MM.1S (cell line): ENCODE data around the gene DCP2.

ENCODE experiments used
- DNase-seq: peaks from one replicate; pipeline ENCODE4 v3.0.0-alpha.2; 2015
- H2AFZ ChIP-seq: fragments of 300-600 bp; sonication (generic); 2 replicates; pipeline ENCODE4 v1.6.0; 2016; ENCODE audit warnings: antibody characterized with exemption, low read length
- H3F3A ChIP-seq: fragments of 300-600 bp; sonication (generic); 2 replicates; pipeline ENCODE4 v1.6.1; 2016; ENCODE audit warnings: mild to moderate bottlenecking, antibody characterized with exemption, low read length, moderate library complexity, mixed read lengths; ENCODE audit not compliant: insufficient read depth
- H3K27ac ChIP-seq: fragments of 300-600 bp; sonication (generic); 2 replicates; pipeline ENCODE4 v1.5.1; 2016; ENCODE audit warnings: mild to moderate bottlenecking, low read length
- H3K27me3 ChIP-seq: fragments of 300-600 bp; sonication (generic); replicated peaks from 2 replicates; pipeline ENCODE4 v1.6.0; 2016; ENCODE audit warnings: low read length; ENCODE audit not compliant: insufficient read depth
- H3K36me3 ChIP-seq: fragments of 300-600 bp; sonication (generic); replicated peaks from 2 replicates; pipeline ENCODE4 v1.6.1; 2016; ENCODE audit warnings: mild to moderate bottlenecking, low read length, mixed read lengths; ENCODE audit not compliant: insufficient read depth
- H3K4me1 ChIP-seq: fragments of 300-600 bp; sonication (generic); 2 replicates; pipeline ENCODE4 v1.6.1; 2016; ENCODE audit warnings: low read length, mixed read lengths
- H3K4me2 ChIP-seq: fragments of 300-600 bp; sonication (generic); 2 replicates; pipeline ENCODE4 v1.6.0; 2016; ENCODE audit warnings: low read depth, low read length
- H3K4me3 ChIP-seq: fragments of 300-600 bp; sonication (generic); 2 replicates; pipeline ENCODE4 v1.5.1; 2016; ENCODE audit warnings: low read length, mixed read lengths
- H3K79me2 ChIP-seq: fragments of 300-600 bp; sonication (generic); 2 replicates; pipeline ENCODE4 v1.6.1; 2016; ENCODE audit warnings: mixed run types, low read length, mixed read lengths
- H3K9ac ChIP-seq: fragments of 300-600 bp; sonication (generic); 2 replicates; pipeline ENCODE4 v1.6.1; 2016; ENCODE audit warnings: low read length, mixed read lengths
- H3K9me2 ChIP-seq: fragments of 300-600 bp; sonication (generic); replicated peaks from 2 replicates; pipeline ENCODE4 v1.6.1; 2016; ENCODE audit warnings: mild to moderate bottlenecking, low read length, mixed read lengths; ENCODE audit not compliant: insufficient read depth
- H3K9me3 ChIP-seq: fragments of 300-600 bp; sonication (generic); replicated peaks from 2 replicates; pipeline ENCODE4 v1.6.1; 2016; ENCODE audit warnings: mild to moderate bottlenecking, low read length, mixed read lengths; ENCODE audit not compliant: insufficient read depth
- H4K20me1 ChIP-seq: fragments of 300-600 bp; sonication (generic); 2 replicates; pipeline ENCODE4 v1.6.1; 2016; ENCODE audit warnings: mild to moderate bottlenecking, low read length, moderate library complexity, mixed read lengths; ENCODE audit not compliant: insufficient read depth
- EZH2 ChIP-seq: fragments of 300-600 bp; sonication (generic); optimal IDR thresholded peaks from 2 replicates; pipeline ENCODE3; 2017; ENCODE audit warnings: low read depth, mild to moderate bottlenecking, antibody characterized with exemption, low read length, mixed read lengths
- EZH2phosphoT487 ChIP-seq: fragments of 300-600 bp; sonication (generic); IDR thresholded peaks from 2 replicates; pipeline ENCODE4 v1.6.1; 2018; ENCODE audit warnings: antibody characterized with exemption, low read length
- TF ChIP-seq, protein P1 (sequence below): fragments of 300-600 bp; sonication (generic); IDR thresholded peaks from 2 replicates; pipeline ENCODE4 v1.5.1; 2016; ENCODE audit warnings: antibody characterized with exemption, low read length, mixed read lengths

DCP2 gene

DNA sequence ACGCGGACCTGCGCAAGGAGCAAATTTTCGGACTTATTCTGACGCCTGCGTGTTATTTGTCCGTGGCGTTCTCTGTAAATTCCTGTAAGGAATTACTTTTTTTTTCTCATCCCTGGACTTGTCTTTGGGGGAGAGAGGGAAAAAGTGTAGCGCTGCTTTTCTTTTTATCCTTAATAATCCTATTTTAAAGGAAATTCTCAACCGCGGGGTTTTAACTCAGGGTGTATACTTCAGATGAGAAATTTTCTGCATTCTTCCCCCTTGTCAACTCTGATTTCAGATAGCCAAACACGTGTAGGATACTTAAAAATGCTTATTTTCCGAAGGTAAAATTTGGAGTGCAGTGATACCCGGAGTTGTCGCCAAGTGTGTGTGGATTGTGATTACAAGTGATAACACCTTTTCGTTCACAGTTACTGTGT is 853 bp downstream of the DCP2 start:
- peak overlapping the region; percentile 56; the same call in 1 of the 2 replicates for H3K27ac ChIP-seq
- H2AFZ ChIP-seq: peak overlapping the region; percentile 88
- H3K9ac ChIP-seq: peak overlapping the region; percentile 75
- H3K9me2 ChIP-seq: no peaks in the 10 kb centered on the region
- H3K27me3 ChIP-seq: no peaks in the 10 kb centered on the region
- H3K9me3 ChIP-seq: no peaks in the 10 kb centered on the region
- no peaks in the 10 kb centered on the region for H3K36me3 ChIP-seq
- TF ChIP-seq EZH2phosphoT487: no peak
- TF ChIP-seq, protein P1, sequence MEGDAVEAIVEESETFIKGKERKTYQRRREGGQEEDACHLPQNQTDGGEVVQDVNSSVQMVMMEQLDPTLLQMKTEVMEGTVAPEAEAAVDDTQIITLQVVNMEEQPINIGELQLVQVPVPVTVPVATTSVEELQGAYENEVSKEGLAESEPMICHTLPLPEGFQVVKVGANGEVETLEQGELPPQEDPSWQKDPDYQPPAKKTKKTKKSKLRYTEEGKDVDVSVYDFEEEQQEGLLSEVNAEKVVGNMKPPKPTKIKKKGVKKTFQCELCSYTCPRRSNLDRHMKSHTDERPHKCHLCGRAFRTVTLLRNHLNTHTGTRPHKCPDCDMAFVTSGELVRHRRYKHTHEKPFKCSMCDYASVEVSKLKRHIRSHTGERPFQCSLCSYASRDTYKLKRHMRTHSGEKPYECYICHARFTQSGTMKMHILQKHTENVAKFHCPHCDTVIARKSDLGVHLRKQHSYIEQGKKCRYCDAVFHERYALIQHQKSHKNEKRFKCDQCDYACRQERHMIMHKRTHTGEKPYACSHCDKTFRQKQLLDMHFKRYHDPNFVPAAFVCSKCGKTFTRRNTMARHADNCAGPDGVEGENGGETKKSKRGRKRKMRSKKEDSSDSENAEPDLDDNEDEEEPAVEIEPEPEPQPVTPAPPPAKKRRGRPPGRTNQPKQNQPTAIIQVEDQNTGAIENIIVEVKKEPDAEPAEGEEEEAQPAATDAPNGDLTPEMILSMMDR: no peak
- no peak for TF ChIP-seq EZH2
- H3K79me2 ChIP-seq: peaks cover 59% of the 10 kb centered on the region
- H3K4me2 ChIP-seq: peak overlapping the region; percentile 84
- peak overlapping the region; percentile 89 for H3K4me3 ChIP-seq
- 0 out of 2 replicates have a peak, but pooled peaks cover 4% of the 10 kb centered on the region for H4K20me1 ChIP-seq
- peaks cover 17% of the 10 kb centered on the region for H3K4me1 ChIP-seq
- DNase-seq: peak; percentile 18
- peaks cover 8% of the 10 kb centered on the region; the same call in 1 of the 2 replicates for H3F3A ChIP-seq

DNA sequence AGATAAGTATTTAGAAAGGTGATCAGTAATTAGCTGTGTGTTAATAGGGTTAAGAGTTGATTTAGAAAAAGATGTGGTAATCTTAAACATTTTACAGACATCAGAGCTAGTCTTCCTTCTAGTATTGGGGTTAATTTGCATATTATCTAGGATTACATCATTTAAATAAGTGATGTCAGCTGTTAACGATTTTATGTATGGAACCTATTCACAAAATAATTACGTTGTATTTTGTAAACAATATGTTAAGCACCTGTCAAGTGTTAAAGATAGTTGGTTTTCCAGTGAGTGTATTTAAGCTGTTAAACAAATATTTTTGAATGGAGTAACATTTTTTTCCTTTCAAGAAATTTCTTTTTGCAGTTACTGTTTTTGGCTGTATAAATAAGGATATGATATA is 2.2 kb downstream of the DCP2 start:
- H3K9me2 ChIP-seq: no peaks in the 10 kb centered on the region
- H3K79me2 ChIP-seq: peaks cover 73% of the 10 kb centered on the region
- no peaks in the 10 kb centered on the region for H3K9me3 ChIP-seq
- H3K36me3 ChIP-seq: no peaks in the 10 kb centered on the region; the same call in 1 of the 2 replicates
- no peak overlapping the region for H3K9ac ChIP-seq
- DNase-seq: no peak
- H3F3A ChIP-seq: peaks cover 8% of the 10 kb centered on the region; the same call in 1 of the 2 replicates
- H2AFZ ChIP-seq: no peak overlapping the region
- no peak overlapping the region for H3K4me3 ChIP-seq
- 0 out of 2 replicates have a peak, but pooled peaks cover 4% of the 10 kb centered on the region for H4K20me1 ChIP-seq
- H3K27me3 ChIP-seq: no peaks in the 10 kb centered on the region
- TF ChIP-seq EZH2 (no peak), EZH2phosphoT487 (no peak)
- TF ChIP-seq, protein P1: no peak
- H3K4me2 ChIP-seq: peak overlapping the region; percentile 27; the same call in 1 of the 2 replicates
- peaks cover 17% of the 10 kb centered on the region for H3K4me1 ChIP-seq
- no peak overlapping the region for H3K27ac ChIP-seq

DNA sequence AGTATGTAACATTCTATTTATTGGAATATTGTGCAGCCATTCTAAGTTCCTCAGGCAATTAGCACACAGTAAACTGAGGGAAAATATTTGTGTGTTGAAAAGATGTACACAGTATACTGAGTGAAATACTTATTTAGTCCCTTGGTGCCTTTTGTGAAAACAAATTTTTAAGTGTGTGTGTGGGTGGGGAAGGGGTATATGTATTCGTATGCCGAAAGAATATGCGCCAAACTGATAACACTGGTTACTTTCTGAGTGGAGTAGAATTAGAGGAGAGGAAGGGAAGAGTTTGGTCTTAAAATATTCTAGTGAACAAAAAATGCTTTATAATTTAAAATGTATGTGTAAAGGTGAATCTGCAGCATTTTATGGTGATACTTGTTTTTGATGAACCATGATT is 3.1 kb downstream of the DCP2 start:
- Histone ChIP-seq H3K4me1 (peaks cover 17% of the 10 kb centered on the region), H3K4me2 (no peak overlapping the region), H3K9me2 (no peaks in the 10 kb centered on the region), H3K36me3 (no peaks in the 10 kb centered on the region; the same call in 1 of the 2 replicates), H3F3A (peaks cover 8% of the 10 kb centered on the region; the same call in 1 of the 2 replicates), H3K9ac (no peak overlapping the region), H4K20me1 (0 out of 2 replicates have a peak, but pooled peaks cover 4% of the 10 kb centered on the region), H3K4me3 (no peak overlapping the region), H3K27me3 (no peaks in the 10 kb centered on the region), H3K79me2 (peaks cover 81% of the 10 kb centered on the region), H3K9me3 (no peaks in the 10 kb centered on the region), H2AFZ (no peak overlapping the region), H3K27ac (no peak overlapping the region)
- no peak for TF ChIP-seq EZH2
- no peak for TF ChIP-seq EZH2phosphoT487
- TF ChIP-seq, protein P1: no peak
- DNase-seq: no peak
